COLO668 (cell line): ENCODE measurements around the gene RNU1-3.
"Not testable (repeated sequence)": the region's sequence is repeated elsewhere in the genome, so short reads cannot be mapped to it uniquely, and the experiment has no call there.

Source experiments
- DNase-seq: peaks from one replicate; lab custom pipeline; 2025; ENCODE audit not compliant: unreplicated experiment; lab: John Stamatoyannopoulos, UW

RNU1-3 gene

DNA sequence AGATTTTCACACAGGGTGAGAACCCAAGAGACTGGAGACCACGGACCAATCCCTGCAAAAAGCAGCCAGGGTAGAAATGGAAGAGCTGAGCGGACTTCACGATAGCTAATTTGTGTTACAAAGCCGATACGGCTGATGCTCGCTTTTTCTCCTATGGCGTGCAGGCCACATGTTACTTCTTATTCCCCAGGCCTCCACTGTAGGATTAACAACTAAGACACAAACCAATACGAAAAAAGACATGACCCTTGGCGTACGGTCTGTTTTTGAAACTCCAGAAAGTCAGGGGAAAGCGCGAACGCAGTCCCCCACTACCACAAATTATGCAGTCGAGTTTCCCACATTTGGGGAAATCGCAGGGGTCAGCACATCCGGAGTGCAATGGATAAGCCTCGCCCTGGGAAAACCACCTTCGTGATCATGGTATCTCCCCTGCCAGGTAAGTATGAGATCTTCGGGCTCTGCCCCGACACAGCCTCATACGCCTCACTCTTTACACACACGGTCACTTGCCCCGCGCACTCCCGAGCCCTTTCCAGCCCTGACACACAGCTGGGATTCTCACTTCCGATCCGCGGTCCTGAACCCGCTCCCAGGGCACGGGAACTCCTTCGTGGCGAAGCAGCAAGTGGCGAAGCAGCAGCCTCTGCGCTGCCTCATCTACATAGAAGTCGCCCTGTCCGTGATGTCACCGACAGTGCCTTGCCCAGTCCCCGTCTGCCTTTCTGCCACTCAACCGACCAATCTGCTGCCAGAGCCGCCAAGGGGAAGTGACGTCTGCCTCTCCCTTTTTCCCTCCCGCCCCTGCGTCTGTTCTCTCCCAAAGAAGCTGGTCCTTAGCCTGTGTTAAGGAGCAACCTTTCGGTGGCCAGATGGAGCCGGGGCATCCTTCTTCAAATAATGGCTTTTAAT, at the start of gene RNU1-3:
TSS of gene RNU1-3 (minus strand) at position 447 of the 912 bp plus-strand sequence.
- DNase-seq: not testable (repeated sequence)

DNA sequence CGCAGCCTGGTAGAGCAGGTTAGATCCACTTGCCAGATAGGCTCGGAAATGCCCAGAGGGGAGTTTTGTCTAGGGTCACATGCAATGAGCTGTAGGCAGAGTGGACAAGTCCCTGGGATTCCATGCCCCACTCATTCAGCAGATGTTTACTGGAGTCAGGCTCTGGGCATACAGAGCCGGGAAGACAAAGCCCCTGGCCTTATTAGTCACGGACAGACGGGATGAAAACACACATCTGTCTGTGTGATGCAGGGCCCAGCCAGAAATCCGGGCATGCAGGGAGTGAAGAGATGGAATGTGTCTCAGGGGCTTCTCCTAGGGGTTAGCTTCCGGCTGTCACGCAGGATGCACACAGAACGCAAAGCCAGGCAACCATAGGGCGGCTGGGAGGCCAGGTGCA, 46.7 kb upstream of the RNU1-3 start:
- DNase-seq: not testable (repeated sequence)

DNA sequence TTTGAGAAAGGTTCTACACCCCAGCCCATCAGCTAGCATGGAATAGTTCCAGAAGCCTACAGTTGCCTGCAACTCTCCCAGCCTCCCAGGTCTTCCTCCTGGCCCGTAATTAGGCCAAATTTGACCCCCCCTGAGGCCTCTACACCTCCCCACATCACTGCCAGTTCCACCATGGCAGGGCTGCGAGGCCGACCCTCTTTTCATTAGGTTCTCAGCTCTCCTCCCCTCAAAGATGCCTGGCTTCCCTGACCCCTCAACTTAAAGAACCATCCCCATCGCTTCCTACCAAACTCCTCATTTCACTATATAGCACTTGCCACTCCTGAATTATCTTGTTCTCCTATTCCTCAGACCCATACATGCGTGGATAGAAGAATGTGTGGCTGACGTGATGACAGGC, 46.2 kb upstream of the RNU1-3 start:
- DNase-seq: not testable (repeated sequence)

- not testable (repeated sequence) for DNase-seq
These were observed 45.8 kb upstream of the RNU1-3 start for GRCh38 chr1:16712582-16712981.

GRCh38 chr1:16712131-16712530, 45.4 kb upstream of the RNU1-3 start:
- DNase-seq: not testable (repeated sequence)

- not testable (repeated sequence) for DNase-seq
These were observed 43.9 kb upstream of the RNU1-3 start for GRCh38 chr1:16710618-16711017.

DNA sequence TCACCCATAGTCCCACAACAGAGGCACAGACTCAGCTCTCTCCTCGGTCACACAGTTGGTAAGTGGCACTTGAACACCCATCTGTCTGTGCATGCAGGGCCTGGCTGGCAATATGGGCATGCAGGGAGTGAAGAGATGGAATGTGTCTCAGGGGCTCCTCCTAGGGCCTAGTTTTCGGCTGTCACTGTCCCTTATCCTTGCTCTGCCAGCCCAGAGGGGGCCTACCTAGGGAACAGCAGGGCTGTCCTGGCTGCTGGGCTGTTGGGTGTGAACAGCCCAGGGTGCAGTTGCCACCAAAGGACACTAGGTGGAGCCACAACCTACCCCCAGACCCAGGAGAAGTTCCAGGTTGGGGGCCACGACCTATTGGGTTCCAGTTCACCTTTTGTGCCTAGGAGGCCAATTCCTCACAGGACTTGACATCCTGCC, 42.9 kb upstream of the RNU1-3 start:
- not testable (repeated sequence) for DNase-seq

- not testable (repeated sequence) for DNase-seq
These were observed 42.0 kb upstream of the RNU1-3 start for GRCh38 chr1:16708704-16709103.

GRCh38 chr1:16707130-16708093, 40.7 kb upstream of the RNU1-3 start:
- not testable (repeated sequence) for DNase-seq

DNA sequence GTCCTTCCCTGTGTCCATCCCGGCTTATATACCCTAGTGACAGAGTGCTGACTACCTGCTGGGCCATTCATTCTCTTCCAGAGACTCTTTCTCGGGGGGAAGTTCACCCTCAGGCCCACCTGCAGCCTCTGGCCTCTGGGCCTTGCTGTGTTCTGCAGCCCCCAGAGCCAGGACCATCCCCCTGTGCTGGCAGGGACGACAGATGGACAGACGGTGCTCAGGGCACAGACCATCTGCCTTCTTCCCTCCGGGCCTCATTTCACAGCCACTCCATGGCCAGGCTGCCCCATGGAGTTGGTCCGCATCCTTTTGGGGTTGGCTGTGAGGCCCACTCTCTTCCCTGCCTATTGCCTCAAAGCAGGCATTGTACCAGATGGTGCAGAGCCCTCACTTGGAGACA, 39.6 kb upstream of the RNU1-3 start:
- DNase-seq: not testable (repeated sequence)

DNA sequence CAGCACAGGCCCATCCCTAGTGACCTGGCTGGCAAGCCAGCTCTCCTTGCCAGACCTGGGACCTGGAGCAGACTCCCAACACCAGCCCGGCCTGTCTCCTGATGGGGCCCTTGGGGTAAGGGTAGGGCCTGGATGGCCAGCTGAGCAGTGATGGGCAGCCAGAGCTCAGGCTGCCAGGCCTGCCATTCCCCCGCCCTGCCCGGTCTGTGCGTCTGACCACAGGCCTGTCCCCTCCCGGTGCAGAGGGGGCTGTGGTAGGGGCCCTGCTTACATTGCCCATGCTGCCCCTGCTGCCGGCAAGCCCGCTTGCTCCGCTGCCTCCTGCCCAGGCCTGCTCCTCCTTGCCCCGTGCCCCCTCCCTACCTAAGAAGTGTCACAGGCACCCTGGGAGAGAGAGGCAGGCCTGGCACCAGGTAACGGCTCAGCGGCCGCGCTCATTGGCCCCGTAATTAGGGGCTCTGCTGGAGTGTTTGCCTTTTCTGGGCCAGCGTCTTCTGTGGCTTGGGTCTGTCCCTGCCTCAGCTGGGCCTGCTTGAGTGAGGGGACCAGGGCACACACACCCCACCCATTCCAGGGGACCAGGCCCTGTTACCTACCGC, 37.9 kb upstream of the RNU1-3 start:
- DNase-seq: not testable (repeated sequence)

- not testable (repeated sequence) for DNase-seq
These were observed 37.3 kb upstream of the RNU1-3 start for GRCh38 chr1:16704076-16704475.

GRCh38 chr1:16703602-16704001, 36.9 kb upstream of the RNU1-3 start:
- DNase-seq: not testable (repeated sequence)

DNA sequence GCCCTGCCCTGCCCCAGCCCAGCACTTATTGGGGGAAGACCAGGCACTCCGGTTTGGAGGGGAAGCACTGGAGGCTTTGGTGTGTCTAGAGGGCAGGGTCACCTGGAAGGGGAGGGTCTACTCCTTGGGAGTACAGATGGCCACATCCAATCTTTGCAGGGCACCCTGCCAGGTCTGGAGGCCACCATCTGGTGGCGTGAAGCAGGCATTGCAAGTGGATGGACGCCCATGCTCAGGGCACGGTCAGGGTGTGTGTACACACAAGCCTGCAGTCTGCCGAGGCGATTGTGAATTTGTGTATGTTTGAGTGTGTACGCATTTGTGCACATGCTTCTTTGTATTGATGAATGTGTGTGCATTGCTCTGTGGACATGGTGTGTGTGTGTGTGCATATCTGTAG, 36.4 kb upstream of the RNU1-3 start:
- DNase-seq: not testable (repeated sequence)

GRCh38 chr1:16702280-16702679, 35.5 kb upstream of the RNU1-3 start:
- not testable (repeated sequence) for DNase-seq

GRCh38 chr1:16701189-16701588, 34.4 kb upstream of the RNU1-3 start:
- not testable (repeated sequence) for DNase-seq

DNA sequence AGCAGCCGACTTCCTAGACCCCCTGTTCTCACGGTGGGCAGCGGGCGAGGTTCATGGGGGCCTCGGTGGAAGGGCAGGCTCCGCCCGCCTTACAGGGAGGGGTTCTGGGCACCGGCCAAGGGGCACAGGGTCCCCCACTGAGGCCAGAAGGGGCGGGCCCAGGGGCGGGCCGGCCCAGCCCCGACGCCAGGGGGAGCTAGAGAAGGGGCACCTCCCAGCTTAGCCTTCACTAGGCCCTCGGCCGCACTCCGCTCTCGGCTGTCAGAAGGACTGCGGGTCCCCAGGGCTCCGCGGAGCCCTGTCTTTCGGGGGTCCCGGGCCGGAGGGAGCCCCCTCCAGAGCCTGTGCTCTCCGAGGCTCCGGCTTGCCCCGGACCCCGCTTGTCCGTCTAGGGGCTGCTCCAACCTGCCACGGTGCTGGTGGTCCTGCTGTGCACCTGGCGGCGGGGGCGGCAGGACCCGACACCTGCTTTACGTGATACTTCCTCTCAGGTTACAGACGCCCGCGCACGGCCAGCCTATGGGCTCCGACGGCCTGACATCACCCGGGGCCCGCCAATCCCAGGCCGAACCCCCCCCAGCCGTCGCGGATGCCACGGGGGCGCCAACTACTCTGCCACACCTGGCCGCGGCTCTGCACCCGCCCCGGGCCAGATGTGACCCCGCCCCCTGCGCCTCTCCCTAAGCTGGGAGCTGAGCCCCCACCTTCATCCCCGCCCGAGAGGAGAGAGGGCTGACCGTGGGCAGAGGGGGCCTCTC, 33.6 kb upstream of the RNU1-3 start:
- DNase-seq: not testable (repeated sequence)

DNA sequence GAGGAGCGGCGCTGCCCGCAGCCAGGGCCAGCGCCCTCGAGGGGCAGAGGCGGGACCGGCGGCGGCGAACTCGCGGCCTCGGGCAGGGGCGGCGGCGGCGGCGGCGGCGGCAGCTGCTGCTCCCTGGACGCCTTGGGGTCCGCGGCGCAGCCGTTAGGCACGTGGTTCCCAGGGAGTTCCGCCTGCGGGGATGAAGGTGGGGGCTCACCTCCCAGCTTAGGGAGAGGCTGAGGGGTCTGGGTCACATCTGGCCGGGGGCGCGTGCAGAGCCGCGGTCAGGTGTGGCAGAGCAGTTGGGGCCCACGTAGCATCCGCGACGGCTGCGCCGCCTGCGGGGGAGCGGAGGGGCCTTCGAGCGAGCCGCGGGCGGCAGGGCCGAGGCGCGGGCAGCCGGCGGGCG, 32.7 kb upstream of the RNU1-3 start:
- not testable (repeated sequence) for DNase-seq

DNA sequence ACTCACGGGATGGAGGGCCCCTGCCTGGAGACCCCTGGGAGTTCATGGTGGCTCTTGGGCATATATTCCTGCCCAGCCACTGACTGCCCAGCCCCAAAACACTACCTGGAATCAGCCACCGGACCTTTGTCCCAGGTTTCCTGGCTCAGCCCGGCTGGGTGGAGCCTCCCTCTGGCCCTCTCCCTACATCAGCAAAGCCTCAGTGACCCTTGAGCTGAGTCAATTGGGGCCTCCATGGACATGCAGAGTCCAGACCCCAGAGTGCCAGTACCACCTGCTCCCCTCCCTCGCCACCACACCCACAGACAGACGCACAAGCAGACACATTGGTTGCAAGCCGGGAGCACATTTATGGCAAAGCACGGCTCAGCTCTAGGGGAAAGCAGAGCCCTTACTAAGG, 30.4 kb upstream of the RNU1-3 start:
- DNase-seq: not testable (repeated sequence)

GRCh38 chr1:16696507-16697150, 29.9 kb upstream of the RNU1-3 start:
- not testable (repeated sequence) for DNase-seq
